HepG2 (cell line): ENCODE results near the gene PXT1. TPM values are rescaled to one million over a fixed set of nuclear protein-coding genes. Genes with fewer than 3 reads are reported as not detected.
A peak's percentile ranks its signal among the peaks of the same experiment; 100 is the strongest.

Experiments used
- ATAC-seq: fragments of 200-7000 bp; cut with Tn5 transposase; 3 replicates; pipeline ENCODE4 v1.9.1; 2020; ENCODE audit warnings: mild to moderate bottlenecking, moderate library complexity
- BruUV-seq: library from RNA; stranded (reverse); fragments of 400-500 nt; replicated peaks from 2 replicates; lab custom pipeline; 2021; lab: Mats Ljungman, UMichigan
- CTCF ChIA-PET: fragments of 300-600 bp; formaldehyde crosslinking; extraction: SDS; loops from one replicate; lab custom pipeline; 2021; ENCODE audit warnings: low total read pairs, inconsistent platforms, low intra/inter-chr PET ratio; lab: Yijun Ruan, JAX
- POLR2A ChIA-PET: fragments of 350-600 bp; sonication (Branson Sonifier 250); formaldehyde crosslinking; loops from one replicate; lab custom pipeline; 2020; ENCODE audit warnings: antibody characterized with exemption, inconsistent platforms; lab: Yijun Ruan, JAX
- DNase-seq: peaks from one replicate; pipeline ENCODE4 v3.0.0-alpha.2; 2015; ENCODE audit warnings: low spot score
- FAIRE-seq: peaks from 3 replicates; lab custom pipeline; 2011; peaks lifted over from hg19 to GRCh38; lab: Jason Lieb, UNC
- H2AFZ ChIP-seq: one replicate; pipeline ENCODE4 v1.6.1; 2011; ENCODE audit warnings: low read length, inconsistent platforms
- H3K27ac ChIP-seq: fragments of 300-600 bp; 3 replicates; pipeline ENCODE4 v1.8.0; 2011; ENCODE audit warnings: mixed run types, mild to moderate bottlenecking, mixed read lengths, low read length, inconsistent platforms; ENCODE audit not compliant: insufficient read depth; ENCODE audit errors: extremely low read length
- H3K27me3 ChIP-seq, 2 experiments: fragments of 200-600 bp in 1 of 2; 2 replicates in 1 of 2; 3 replicates in 1 of 2; pipeline versions ENCODE4 v1.6.0 to v1.8.0; 2011; ENCODE audit warnings: low read length in 2 of 2, mild to moderate bottlenecking in 2 of 2, moderate library complexity in 2 of 2, inconsistent platforms in 1 of 2; ENCODE audit not compliant: insufficient read depth in 2 of 2, control insufficient read depth in 1 of 2
- H3K36me3 ChIP-seq, 2 experiments: fragments of 200-600 bp in 1 of 2; replicated peaks in 1 of 2; 2 replicates in 1 of 2; 3 replicates in 1 of 2; pipeline versions ENCODE4 v1.5.1 to v1.8.0; 2011; ENCODE audit warnings: low read length in 2 of 2, inconsistent platforms in 1 of 2; ENCODE audit not compliant: insufficient read depth in 2 of 2, control insufficient read depth in 1 of 2
- H3K4me1 ChIP-seq: 2 replicates; pipeline ENCODE4 v1.5.1; 2012; ENCODE audit warnings: low read length, inconsistent platforms; ENCODE audit not compliant: insufficient read depth
- H3K4me2 ChIP-seq: 2 replicates; pipeline ENCODE4 v1.6.0; 2011; ENCODE audit warnings: low read depth, low read length, inconsistent platforms
- H3K4me3 ChIP-seq, 3 experiments: fragments of 200-600 bp in 1 of 3; sonication (generic), shearing (Covaris generic) in 1 of 3; replicated peaks in 1 of 3; 2 replicates each; pipeline ENCODE4 v1.5.1; 2011 to 2016; ENCODE audit warnings: low read length in 3 of 3, inconsistent platforms in 2 of 3, low read depth in 2 of 3, mild to moderate bottlenecking in 2 of 3, control low read depth in 1 of 3, mixed read lengths in 1 of 3; ENCODE audit not compliant: insufficient read depth in 1 of 3
- H3K79me2 ChIP-seq: one replicate; pipeline ENCODE4 v1.6.1; 2011; ENCODE audit warnings: low read length, inconsistent platforms; ENCODE audit not compliant: insufficient read depth
- H3K9ac ChIP-seq: 2 replicates; pipeline ENCODE4 v1.6.0; 2011; ENCODE audit warnings: mild to moderate bottlenecking, low read depth, low read length, inconsistent platforms; ENCODE audit not compliant: insufficient read depth
- H3K9me3 ChIP-seq: 2 replicates; pipeline ENCODE4 v1.5.1; 2012; ENCODE audit warnings: mild to moderate bottlenecking, low read length
- H4K20me1 ChIP-seq: 2 replicates; pipeline ENCODE4 v1.6.0; 2011; ENCODE audit warnings: inconsistent platforms, mild to moderate bottlenecking, low read length, moderate library complexity; ENCODE audit not compliant: insufficient read depth
- CEBPG ChIP-seq: IDR thresholded peaks from 2 replicates; pipeline ENCODE4 v1.6.1; 2016
- CSRNP1 ChIP-seq: sonication (generic); formaldehyde crosslinking; IDR thresholded peaks from 2 replicates; pipeline ENCODE4 v1.8.1; 2023; ENCODE audit warnings: mild to moderate bottlenecking, missing genetic modification reagents
- HIVEP1 ChIP-seq: sonication (generic); formaldehyde crosslinking; IDR thresholded peaks from 2 replicates; pipeline ENCODE4 v1.4.0; 2020; ENCODE audit warnings: mild to moderate bottlenecking, missing genetic modification reagents
- HNF1A ChIP-seq, 2 experiments: sonication (generic) in 1 of 2; formaldehyde crosslinking in 1 of 2; IDR thresholded peaks; 2 replicates each; pipeline versions ENCODE4 v1.4.0 to v1.6.1; 2016 to 2020; ENCODE audit warnings: borderline replicate concordance in 1 of 2, low read depth in 1 of 2, mild to moderate bottlenecking in 1 of 2, missing genetic modification reagents in 1 of 2
- PHF5A ChIP-seq: IDR thresholded peaks from one replicate; pipeline ENCODE4 v1.6.1; 2018; ENCODE audit warnings: low read depth, missing genetic modification reagents; ENCODE audit not compliant: unreplicated experiment
- RARG ChIP-seq: sonication (generic); formaldehyde crosslinking; IDR thresholded peaks from 2 replicates; pipeline ENCODE4 v1.4.0; 2020; ENCODE audit warnings: low read depth, mild to moderate bottlenecking, missing genetic modification reagents
- SSRP1 ChIP-seq: IDR thresholded peaks from 2 replicates; pipeline ENCODE4 v1.6.1; 2016; ENCODE audit warnings: control low read depth
- TEF ChIP-seq: sonication (generic); formaldehyde crosslinking; IDR thresholded peaks from 2 replicates; pipeline ENCODE4 v1.5.0; 2020; ENCODE audit warnings: missing genetic modification reagents
- THYN1 ChIP-seq: sonication (generic); formaldehyde crosslinking; IDR thresholded peaks from 2 replicates; pipeline ENCODE4 v1.8.1; 2023; ENCODE audit warnings: low read depth, mild to moderate bottlenecking, moderate library complexity, missing genetic modification reagents, borderline replicate concordance
- ZNF136 ChIP-seq: sonication (generic); formaldehyde crosslinking; IDR thresholded peaks from 2 replicates; pipeline ENCODE4 v1.8.1; 2022; ENCODE audit warnings: low read depth, mild to moderate bottlenecking, moderate library complexity, missing genetic modification reagents
- ZNF430 ChIP-seq: sonication (generic); formaldehyde crosslinking; IDR thresholded peaks from 2 replicates; pipeline ENCODE4 v1.9.0; 2021; ENCODE audit warnings: mild to moderate bottlenecking, missing genetic modification reagents
- ZNF44 ChIP-seq: sonication (generic); formaldehyde crosslinking; IDR thresholded peaks from 2 replicates; pipeline ENCODE4 v1.5.1; 2020; ENCODE audit warnings: mild to moderate bottlenecking, missing genetic modification reagents
- ZNF652 ChIP-seq: IDR thresholded peaks from 2 replicates; pipeline ENCODE4 v1.6.1; 2016; ENCODE audit warnings: low read depth, borderline replicate concordance
- ZNF674 ChIP-seq: sonication (generic); formaldehyde crosslinking; IDR thresholded peaks from 2 replicates; pipeline ENCODE4 v1.5.0; 2020; ENCODE audit warnings: low read depth, mild to moderate bottlenecking, missing genetic modification reagents
- ZSCAN22 ChIP-seq: sonication (generic); formaldehyde crosslinking; IDR thresholded peaks from 2 replicates; pipeline ENCODE4 v1.4.0; 2020; ENCODE audit warnings: mild to moderate bottlenecking, missing genetic modification reagents
- WGBS: methylation state at CpG from one replicate; pipeline ENCODE4 v1.1.6; 2017; ENCODE audit warnings: low lambda C conversion rate; 5-methylcytosine and 5-hydroxymethylcytosine counted together
- in situ Hi-C: cut with HindIII; loops from 2 replicates; pipeline ENCODE4 v1.10.0; 2017; ENCODE audit warnings: low pct_unique_long_range_greater_than_20kb; ENCODE audit not compliant: extremely low pct_ligation_motif_present
- intact Hi-C: fragments of 100-400 bp; cut with micrococcal nuclease; formaldehyde crosslinking; loops from one replicate; pipeline ENCODE4 v1.10.0; 2022; ENCODE audit not compliant: unreplicated experiment
- polyA plus RNA-seq, 8 experiments: library from polyadenylated mRNA; depleted of rRNA in 3 of 8; stranded (reverse) in 7 of 8; unstranded in 1 of 8; fragments of >200 nt; fragmentation: Illumina TruSeq in 4 of 8; extraction: Trizol in 4 of 8; gene quantifications; 2 replicates each; pipeline versions ENCODE4 v1.2.1 to v1.2.3, GENCODE V29; 2011 to 2016; ENCODE audit warnings: low read depth in 4 of 8, missing spikeins in 1 of 8, mixed read lengths in 1 of 8; ENCODE audit not compliant: insufficient read depth in 1 of 8
- total RNA-seq, 5 experiments: library from RNA; depleted of rRNA; stranded (reverse); fragments of >200 nt; fragmentation: Illumina TruSeq; extraction: Trizol; gene quantifications; 2 replicates each; pipeline ENCODE4 v1.2.3, GENCODE V29; 2016; ENCODE audit warnings: low read depth in 1 of 5
- TF ChIP-seq, protein P1 (sequence below): sonication (generic); formaldehyde crosslinking; IDR thresholded peaks from 2 replicates; pipeline ENCODE4 v1.4.0; 2020; ENCODE audit warnings: mild to moderate bottlenecking, missing genetic modification reagents

The PXT1 gene
- total and polyA plus RNA-seq, 2 of the 13 experiments (the other 11 are each of a cell fraction or from before 2014, with no cell fraction given) = 0.04 TPM; not detected in 1

DNA sequence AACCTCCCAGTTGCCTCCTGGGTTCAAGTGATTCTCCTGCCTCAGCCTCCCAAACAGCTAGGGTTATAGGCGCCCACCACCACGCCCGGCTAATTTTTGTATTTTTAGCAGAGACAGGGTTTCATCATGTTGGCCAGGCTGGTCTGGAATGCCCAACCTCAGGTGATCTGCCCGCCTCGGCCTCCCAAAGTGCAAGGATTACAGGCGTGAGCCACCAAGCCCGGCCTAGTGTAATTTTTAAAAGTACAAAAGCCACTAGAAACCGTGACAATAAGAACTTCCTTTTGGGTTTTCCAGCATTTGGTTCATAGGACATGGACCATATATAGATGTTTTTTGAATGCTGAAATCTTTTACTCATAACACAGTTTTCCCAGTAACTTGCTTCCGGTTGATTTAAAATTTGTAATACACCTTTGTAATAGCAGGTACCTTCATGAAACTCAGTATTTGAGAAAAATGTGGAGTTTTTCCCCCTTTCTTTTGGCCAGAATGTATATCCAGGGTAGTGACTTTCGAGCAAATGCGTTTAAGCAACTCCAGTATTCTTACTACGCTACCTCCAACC, 467 bp downstream of the PXT1 start:
- DNase-seq (no peak), ATAC-seq (peak; percentile 7; the same call in 1 of the 3 replicates), FAIRE-seq (no peak)
- ChIA-PET POLR2A (interaction anchor here (1.0 to 1.6 kb wide), 3 partner anchors 19 to 225 kb away, joined by 3 to 21 read pairs (median 4); no protein-coding TSS in a partner anchor), CTCF (interaction anchor here (3.3 kb wide), 1 partner anchor 19 kb away, joined by 13 read pairs; no protein-coding TSS in a partner anchor)
- H3K79me2 ChIP-seq = peaks cover 41% of the 10 kb centered on the region
- peak overlapping the region; percentile 78 to 93 (median 93) for H3K4me3 ChIP-seq
- 2% methylated on average over 12 of the region's 12 CpGs for WGBS
- peaks cover 52% of the 10 kb centered on the region for H3K4me1 ChIP-seq
- H4K20me1 ChIP-seq = no peaks in the 10 kb centered on the region; the same call in 1 of the 2 replicates
- no peaks in the 10 kb centered on the region; a peak in 1 of 5 replicates for H3K36me3 ChIP-seq
- H3K4me2 ChIP-seq = peak overlapping the region; percentile 90
- TSS peak; percentile 98 for BruUV-seq
- H3K27ac ChIP-seq = peak overlapping the region; percentile 94
- in situ Hi-C loops (loop anchor here (5.0 kb wide), 1 partner anchor 155 kb away; no protein-coding TSS in a partner anchor), intact Hi-C loops (loop anchor here (5.0 kb wide), 1 partner anchor 105 kb away; the partner anchor contains the start of gene STK38)
- peak overlapping the region; percentile 64 for H2AFZ ChIP-seq
- H3K9me3 ChIP-seq = no peaks in the 10 kb centered on the region
- no peaks in the 10 kb centered on the region; a peak in 1 of 5 replicates for H3K27me3 ChIP-seq
- peak overlapping the region; percentile 87 for H3K9ac ChIP-seq
- TF ChIP-seq PHF5A (no peak), THYN1 (CRISPR knock-in tag) (0 out of 2 replicates have a peak, but pooled peaks have one; percentile 2), ZSCAN22 (0 out of 2 replicates have a peak, but pooled peaks have one; percentile 5), ZNF136 (no peak), ZNF430 (CRISPR knock-in tag) (0 out of 2 replicates have a peak, but pooled peaks have one; percentile 2), ZNF44 (CRISPR knock-in tag) (0 out of 2 replicates have a peak, but pooled peaks have one; percentile 18), TEF (CRISPR knock-in tag) (no peak), ZNF674 (CRISPR knock-in tag) (no peak), CEBPG (peak; percentile 30; the same call in 1 of the 2 replicates), HNF1A (IDR thresholded peaks at IDR 0.05; ENCODE audit: low read depth) (no peak), HNF1A (CRISPR knock-in tag; IDR thresholded peaks at IDR 0.05; ENCODE audit: borderline replicate concordance) (0 out of 2 replicates have a peak, but pooled peaks have one; percentile 9), ZNF652 (no peak), HIVEP1 (CRISPR knock-in tag) (no peak), CSRNP1 (CRISPR knock-in tag) (no peak), RARG (CRISPR knock-in tag) (0 out of 2 replicates have a peak, but pooled peaks have one; percentile 34), SSRP1 (no peak)
- TF ChIP-seq, protein P1, sequence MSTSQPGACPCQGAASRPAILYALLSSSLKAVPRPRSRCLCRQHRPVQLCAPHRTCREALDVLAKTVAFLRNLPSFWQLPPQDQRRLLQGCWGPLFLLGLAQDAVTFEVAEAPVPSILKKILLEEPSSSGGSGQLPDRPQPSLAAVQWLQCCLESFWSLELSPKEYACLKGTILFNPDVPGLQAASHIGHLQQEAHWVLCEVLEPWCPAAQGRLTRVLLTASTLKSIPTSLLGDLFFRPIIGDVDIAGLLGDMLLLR = no peak
